Gastrocnemius medialis (tissue), 4 donors: ENCODE data around the gene SLC25A25. TPM values are rescaled to one million over a fixed set of nuclear protein-coding genes. Genes with fewer than 3 reads are reported as not detected.

Experiments
- ATAC-seq, 2 donors: fragments of 150-250 bp; one replicate each; pipeline ENCODE4 v1.9.1; 2016
- DNase-seq, 2 donors: peaks; one replicate each; pipeline ENCODE4 v3.0.0-alpha.2; 2019
- H3K27ac ChIP-seq, 4 donors: fragments of 200-600 bp; sonication (generic); 1 replicate in 1 of 4; 2 replicates in 3 of 4; pipeline ENCODE4 v1.5.1; 2016 to 2018; ENCODE audit warnings: mild to moderate bottlenecking in 2 of 4, moderate library complexity in 1 of 4
- H3K27me3 ChIP-seq, 3 donors: fragments of 200-600 bp; sonication (generic) in 2 of 3; 1 replicate in 1 of 3; 2 replicates in 2 of 3; pipeline versions ENCODE4 v1.5.1 to v1.6.0; 2016 to 2019; ENCODE audit warnings: mild to moderate bottlenecking in 1 of 3, moderate library complexity in 1 of 3
- H3K36me3 ChIP-seq, 2 donors: fragments of 200-600 bp; sonication (generic) in 1 of 2; one replicate each; pipeline ENCODE4 v1.5.1; 2017 to 2018
- H3K4me1 ChIP-seq, 2 donors: fragments of 200-600 bp; sonication (generic) in 1 of 2; one replicate each; pipeline ENCODE4 v1.5.1; 2016 to 2017; ENCODE audit warnings: mild to moderate bottlenecking in 2 of 2
- H3K4me3 ChIP-seq, 4 donors: fragments of 200-600 bp; sonication (generic) in 3 of 4; 1 replicate in 1 of 4; 2 replicates in 3 of 4; pipeline ENCODE4 v1.5.1; 2016 to 2019; ENCODE audit warnings: mild to moderate bottlenecking in 2 of 4
- H3K9me3 ChIP-seq, 3 donors: fragments of 200-600 bp; sonication (generic) in 2 of 3; 1 replicate in 1 of 3; 2 replicates in 2 of 3; pipeline ENCODE4 v1.5.1; 2016 to 2019
- CTCF ChIP-seq, 5 experiments: fragments of 450-650 bp in 3 of 5; fragments of 200-600 bp in 2 of 5; sonication (generic) in 2 of 5; IDR thresholded peaks in 4 of 5; conservative IDR thresholded peaks in 1 of 5; 1 replicate in 4 of 5; 2 replicates in 1 of 5; pipeline ENCODE4 v1.5.1; 2016 to 2019; ENCODE audit warnings: antibody characterized with exemption in 5 of 5, mild to moderate bottlenecking in 3 of 5, moderate library complexity in 3 of 5
- POLR2A ChIP-seq, 2 donors: fragments of 450-650 bp; IDR thresholded peaks; one replicate each; pipeline ENCODE4 v1.6.1; 2017; ENCODE audit warnings: antibody characterized with exemption in 2 of 2, mild to moderate bottlenecking in 2 of 2, moderate library complexity in 2 of 2
- in situ Hi-C, 4 donors: fragments of 200-750 bp; cut with MboI; loops; one replicate each; pipeline versions ENCODE4 v1.15.0 to v1.8.0; 2017; ENCODE audit warnings: low sequenced_read_pairs in 4 of 4
- intact Hi-C: fragments of 100-400 bp; cut with DNase I; formaldehyde crosslinking; loops from one replicate; pipeline ENCODE4 v1.15.1; 2023; ENCODE audit warnings: low total_unique reads
- total RNA-seq, 4 donors: library from RNA; depleted of rRNA; stranded (reverse); fragments of >200 nt; gene quantifications; one replicate each; pipeline versions ENCODE4 v1.1.0 to v1.2.3, GENCODE V29; 2016

The SLC25A25 gene
- total RNA-seq, 4 donors from 2014 or later, result 26.9 to 98.7 (median 46.0) TPM

- Histone ChIP-seq H3K9me3 (no peaks in the 10 kb centered on the region), H3K4me3 (no peak overlapping the region), H3K27me3 (no peaks in the 10 kb centered on the region), H3K27ac (peak overlapping the region; percentile 71 to 78 (median 74)), H3K4me1 (peaks cover 37 to 51% of the 10 kb centered on the region in 2 donors), H3K36me3 (no peaks in the 10 kb centered on the region)
- in situ Hi-C loops, result no loop called here
- ATAC-seq (peak in 1 of 2 donors; percentile 5), DNase-seq (no peak)
- TF ChIP-seq CTCF (IDR thresholded peaks at IDR 0.05 in 4 of 5, conservative IDR thresholded peaks at IDR 0.05 in 1 of 5) (no peak), POLR2A (IDR thresholded peaks at IDR 0.05) (no peak)
- intact Hi-C loops, result no loop called here
Measured at GRCh38 chr9:128073253-128073886, 5.3 kb downstream of the SLC25A25 start.

GRCh38 chr9:128077847-128078503 lies 9.9 kb downstream of the SLC25A25 start:
- DNase-seq (no peak), ATAC-seq (peak in 1 of 2 donors; percentile 18)
- Histone ChIP-seq H3K4me1 (peaks cover 36 to 55% of the 10 kb centered on the region in 2 donors), H3K9me3 (no peaks in the 10 kb centered on the region), H3K27ac (peak overlapping the region; percentile 75 to 84 (median 82)), H3K27me3 (no peaks in the 10 kb centered on the region), H3K4me3 (peak overlapping the region in 1 of 4 donors; percentile 6), H3K36me3 (no peaks in the 10 kb centered on the region)
- in situ Hi-C loops (no loop called here), intact Hi-C loops (loop anchor here (5.0 kb wide), 1 partner anchor 1266 kb away; no protein-coding TSS in a partner anchor)
- no peak for TF ChIP-seq CTCF (IDR thresholded peaks at IDR 0.05 in 4 of 5, conservative IDR thresholded peaks at IDR 0.05 in 1 of 5)
- no peak for TF ChIP-seq POLR2A (IDR thresholded peaks at IDR 0.05)

GRCh38 chr9:128078504-128079434 lies 10.7 kb downstream of the SLC25A25 start:
- intact Hi-C loops (loop anchor here (5.0 kb wide), 1 partner anchor 1266 kb away; no protein-coding TSS in a partner anchor), in situ Hi-C loops (no loop called here)
- Histone ChIP-seq H3K27me3 (no peaks in the 10 kb centered on the region), H3K4me3 (peak overlapping the region in 1 of 4 donors; percentile 6), H3K27ac (peak overlapping the region; percentile 75 to 84 (median 82)), H3K4me1 (peaks cover 29 to 49% of the 10 kb centered on the region in 2 donors), H3K9me3 (no peaks in the 10 kb centered on the region), H3K36me3 (no peaks in the 10 kb centered on the region)
- peak; percentile 95 for ATAC-seq
- peak; percentile 65 to 79 for DNase-seq
- TF ChIP-seq POLR2A (IDR thresholded peaks at IDR 0.05) (peak in 1 of 2 donors; percentile 24), CTCF (IDR thresholded peaks at IDR 0.05 in 4 of 5, conservative IDR thresholded peaks at IDR 0.05 in 1 of 5) (no peak)

- no peaks in the 10 kb centered on the region for H3K36me3 ChIP-seq
- H3K4me3 ChIP-seq, result no peak overlapping the region
- DNase-seq (no peak), ATAC-seq (no peak)
- no peaks in the 10 kb centered on the region for H3K27me3 ChIP-seq
- H3K27ac ChIP-seq, result peak overlapping the region in 3 of 4 donors; percentile 64 to 83 (median 67)
- intact Hi-C loops, result loop anchor here (5.0 kb wide), 1 partner anchor 37 kb away; no protein-coding TSS in a partner anchor
- in situ Hi-C loops, result no loop called here
- peaks cover 27 to 41% of the 10 kb centered on the region in 2 donors for H3K4me1 ChIP-seq
- H3K9me3 ChIP-seq, result no peaks in the 10 kb centered on the region
- TF ChIP-seq POLR2A (IDR thresholded peaks at IDR 0.05) (no peak), CTCF (IDR thresholded peaks at IDR 0.05 in 4 of 5, conservative IDR thresholded peaks at IDR 0.05 in 1 of 5) (no peak)
Measured at GRCh38 chr9:128080206-128080605, 12.2 kb downstream of the SLC25A25 start.
